GM18508 (cell line): ENCODE data around the gene DISP2.

Experiments used
- ATAC-seq: cut with Tn5 transposase; IDR thresholded peaks from one replicate; pipeline ENCODE4 v1.9.1; 2021; ENCODE audit warnings: moderate number of reproducible peaks; ENCODE audit not compliant: insufficient read depth, unreplicated experiment

The DISP2 gene

GRCh38 chr15:40415226-40415625 is 57.2 kb downstream of the DISP2 start:
- ATAC-seq: no peak

- ATAC-seq: no peak
Measured at GRCh38 chr15:40416056-40416455, 58.0 kb downstream of the DISP2 start.

GRCh38 chr15:40418126-40418525 is 60.1 kb downstream of the DISP2 start:
- ATAC-seq: no peak

- no peak for ATAC-seq
Measured at GRCh38 chr15:40420071-40420713, 62.2 kb downstream of the DISP2 start.

- ATAC-seq: no peak
Measured at GRCh38 chr15:40420793-40421192, 62.8 kb downstream of the DISP2 start.

GRCh38 chr15:40421246-40422157 is 63.5 kb downstream of the DISP2 start:
- ATAC-seq: no peak

GRCh38 chr15:40424483-40425115 is 66.6 kb downstream of the DISP2 start:
- ATAC-seq: no peak

GRCh38 chr15:40425681-40426080 is 67.7 kb downstream of the DISP2 start:
- ATAC-seq: no peak

GRCh38 chr15:40427188-40427587 is 69.2 kb downstream of the DISP2 start:
- no peak for ATAC-seq

- ATAC-seq: no peak
Measured at GRCh38 chr15:40428185-40428584, 70.2 kb downstream of the DISP2 start.
